SH-SY5Y (cell line): ENCODE results near the gene GJB1.

Source experiments
- GATA2 ChIP-seq: IDR thresholded peaks from 2 replicates; pipeline ENCODE4 v1.6.1; 2011; ENCODE audit warnings: mild to moderate bottlenecking, low read depth, low read length
- GATA3 ChIP-seq: IDR thresholded peaks from 2 replicates; pipeline ENCODE4 v1.6.1; 2011; ENCODE audit warnings: low read depth, mild to moderate bottlenecking, low read length, moderate library complexity

DNA sequence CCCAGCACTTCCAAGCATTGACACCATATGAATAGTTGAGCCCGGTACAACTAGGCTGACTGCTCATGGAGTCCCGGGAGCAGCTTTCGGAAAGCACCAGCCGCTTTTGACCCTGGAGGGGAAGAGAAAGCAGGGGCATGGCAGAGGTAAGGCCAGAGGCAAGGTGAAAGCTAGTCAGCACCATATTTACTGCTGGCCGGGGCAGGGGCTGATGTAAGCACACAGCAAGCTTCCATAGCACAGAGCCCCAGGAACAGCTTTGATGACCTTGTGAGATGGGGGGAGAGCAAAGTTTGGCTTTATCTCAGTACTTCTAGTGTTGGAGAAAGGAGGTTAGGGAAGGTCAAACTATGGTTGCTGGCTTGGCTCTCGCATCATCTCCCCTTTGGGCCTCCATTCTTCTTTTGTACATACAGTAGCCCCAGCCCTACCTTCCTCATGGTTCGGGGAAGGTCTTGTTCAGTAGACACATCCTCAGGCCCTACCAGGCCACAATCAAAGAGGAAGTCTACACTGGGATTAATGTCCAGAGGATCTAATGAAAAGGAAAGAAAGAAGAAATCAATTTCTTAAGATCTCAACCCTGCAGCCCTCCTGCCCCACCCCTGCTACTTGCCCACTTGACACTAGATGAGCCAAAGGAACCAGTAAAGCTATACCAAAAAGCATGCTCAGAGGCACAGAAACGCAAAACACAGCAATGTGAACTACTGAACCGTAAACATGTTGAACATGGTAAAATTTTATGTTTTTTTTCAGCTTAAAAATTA, 21.5 kb downstream of the GJB1 start:
- TF ChIP-seq GATA2 = no peak
- no peak for TF ChIP-seq GATA3
